ENCODE data around the gene C1orf198.
"Not testable (repeated sequence)": the region's sequence is repeated elsewhere in the genome, so short reads cannot be mapped to it uniquely, and the experiment has no call there.

The C1orf198 gene

DNA sequence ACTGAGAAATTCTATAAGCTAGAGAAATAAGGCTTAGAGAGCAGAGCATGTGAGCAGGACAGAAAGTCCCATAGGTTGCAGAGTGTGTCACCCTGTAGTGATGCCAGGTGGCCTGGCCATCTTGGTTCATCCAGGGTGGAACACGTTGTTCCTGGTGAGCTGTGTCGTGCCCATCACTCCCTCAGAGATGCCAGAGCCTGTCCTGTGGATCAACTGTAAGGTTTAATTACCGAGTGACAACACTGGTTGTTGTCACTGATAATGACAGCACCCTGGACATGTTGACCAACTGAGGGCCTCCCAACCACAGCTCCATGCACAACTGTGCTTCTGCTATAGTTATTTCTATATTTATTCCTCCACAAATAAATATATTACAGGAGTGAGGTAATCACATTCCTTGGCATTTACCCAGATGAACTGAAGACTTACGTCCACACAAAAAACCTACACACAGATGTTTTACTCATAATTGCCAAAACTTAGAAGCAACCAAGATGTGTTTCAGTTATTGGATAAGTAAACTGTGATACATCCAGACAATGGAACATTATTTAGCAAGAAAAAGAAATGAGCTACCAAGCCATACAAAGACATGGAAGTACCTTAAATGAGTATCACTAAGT is 6.2 kb downstream of the C1orf198 start:
- in situ Hi-C loops (cut with MboI; ENCODE audit: low sequenced_read_pairs): no loop called here

- in situ Hi-C loops (cut with MboI; ENCODE audit: low sequenced_read_pairs): no loop called here
These were observed 6.8 kb downstream of the C1orf198 start for GRCh38 chr1:230861489-230861888.

DNA sequence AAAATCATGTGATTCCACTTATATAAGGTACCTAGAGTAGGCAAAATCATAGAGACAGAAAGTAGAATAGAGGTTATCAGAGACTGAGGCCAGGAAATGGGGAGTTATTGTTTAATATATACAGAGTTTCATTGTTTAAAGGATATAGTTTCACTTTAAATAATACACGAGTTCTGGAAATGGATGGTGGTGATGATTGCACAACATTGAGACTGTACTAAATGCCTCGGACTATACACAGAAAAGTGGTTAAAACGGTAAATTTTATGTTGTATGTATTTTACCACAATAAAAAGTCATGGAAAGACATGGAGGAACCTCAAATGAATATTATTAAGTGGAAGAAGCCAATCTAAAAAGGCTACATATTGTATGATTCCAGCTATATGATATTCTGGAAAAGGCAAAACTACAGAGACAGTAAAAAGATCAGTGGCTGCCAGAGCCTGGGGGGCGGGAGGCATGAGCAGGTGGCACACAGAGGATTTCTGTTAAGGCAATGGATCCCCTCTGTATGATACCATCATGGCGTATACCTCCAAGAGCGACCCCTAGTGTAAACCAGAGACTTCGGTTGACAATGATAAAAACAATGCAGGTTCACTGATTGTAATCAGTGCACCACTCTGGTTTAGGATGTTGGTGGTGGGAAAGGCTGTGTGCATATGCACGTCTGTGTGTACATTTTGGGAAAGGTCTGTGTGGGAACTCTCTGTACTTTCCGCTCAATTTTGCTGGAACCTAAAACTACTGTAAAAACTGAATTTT is 7.5 kb downstream of the C1orf198 start:
- in situ Hi-C loops (cut with MboI; ENCODE audit: low sequenced_read_pairs): no loop called here

GRCh38 chr1:230858918-230859729 is 9.2 kb downstream of the C1orf198 start:
- in situ Hi-C loops (cut with MboI; ENCODE audit: low sequenced_read_pairs): no loop called here

DNA sequence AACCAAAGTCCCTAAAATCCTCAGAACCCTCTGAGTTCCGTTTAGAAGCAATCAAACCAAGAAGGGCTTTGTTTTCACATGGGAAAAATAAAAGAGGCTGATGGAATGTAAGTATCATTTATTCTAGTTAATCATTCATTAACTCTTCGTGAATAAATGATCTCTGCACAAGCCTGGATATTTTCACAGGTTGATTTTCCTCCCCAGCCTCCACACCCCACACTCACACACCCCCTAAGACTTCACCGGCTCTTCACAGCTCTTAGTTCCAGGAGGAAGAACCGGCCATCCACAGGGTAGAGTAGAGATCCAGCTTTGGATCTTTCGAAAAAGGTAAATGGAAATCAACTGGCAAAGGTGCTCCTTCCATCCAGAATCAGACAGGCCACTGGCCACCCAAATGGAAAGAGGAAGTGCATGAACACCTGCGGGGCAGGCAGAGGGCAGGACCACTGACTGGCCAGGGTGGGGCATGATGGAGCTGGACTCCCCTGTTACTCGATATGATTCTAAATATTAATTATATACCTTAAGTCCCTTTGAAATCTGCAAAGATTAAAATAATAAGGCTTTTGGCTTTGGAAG is 10.0 kb downstream of the C1orf198 start:
- in situ Hi-C loops (cut with MboI; ENCODE audit: low sequenced_read_pairs): no loop called here

GRCh38 chr1:230857822-230858221 is 10.5 kb downstream of the C1orf198 start:
- in situ Hi-C loops (cut with MboI; ENCODE audit: low sequenced_read_pairs): no loop called here

DNA sequence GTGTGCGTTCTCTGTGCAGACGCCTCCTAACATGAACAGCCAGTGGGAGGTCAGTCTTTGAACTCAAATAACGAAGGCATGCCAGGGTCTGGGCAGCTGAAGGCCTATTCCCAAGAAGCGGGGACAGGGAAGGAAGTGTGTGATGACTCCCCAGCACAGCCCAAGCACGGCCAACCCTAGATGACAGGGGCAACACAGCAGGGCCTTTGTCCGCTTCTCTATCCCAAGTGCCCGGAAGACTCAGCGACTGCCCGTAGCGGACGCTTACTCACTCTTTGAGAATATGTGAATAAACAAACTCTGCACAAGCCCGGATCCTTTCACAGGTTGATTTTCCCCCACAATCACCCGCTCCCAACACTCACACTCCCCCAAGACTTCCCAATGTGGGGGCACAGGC is 11.2 kb downstream of the C1orf198 start:
- in situ Hi-C loops (cut with MboI; ENCODE audit: low sequenced_read_pairs): no loop called here

- in situ Hi-C loops (cut with MboI; ENCODE audit: low sequenced_read_pairs): no loop called here
These were observed 12.4 kb downstream of the C1orf198 start for GRCh38 chr1:230855886-230856285.

GRCh38 chr1:230854423-230854822 is 13.9 kb downstream of the C1orf198 start:
- in situ Hi-C loops (cut with MboI; ENCODE audit: low sequenced_read_pairs): no loop called here

- in situ Hi-C loops (cut with MboI; ENCODE audit: low sequenced_read_pairs): no loop called here
These were observed 14.6 kb downstream of the C1orf198 start for GRCh38 chr1:230853731-230854130.

DNA sequence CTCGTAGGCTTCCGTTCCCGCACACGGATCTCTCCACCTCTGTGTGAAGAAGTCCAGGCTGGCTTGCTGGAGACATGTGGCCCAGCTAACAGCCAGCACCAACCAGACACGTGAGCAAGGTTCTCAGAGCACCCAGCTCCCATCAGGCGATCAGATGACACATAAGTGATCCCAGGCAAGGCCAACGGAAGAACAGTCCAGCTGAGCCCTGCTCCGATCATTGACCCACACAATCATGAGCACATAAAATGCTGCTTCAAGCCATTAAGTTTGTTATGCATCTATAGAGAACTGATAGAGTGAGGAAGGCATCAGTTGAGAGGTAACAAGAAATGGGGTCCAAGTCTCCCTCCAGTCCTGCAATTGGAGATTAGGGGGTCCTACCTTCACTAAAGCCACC is 15.4 kb downstream of the C1orf198 start:
- in situ Hi-C loops (cut with MboI; ENCODE audit: low sequenced_read_pairs): no loop called here

DNA sequence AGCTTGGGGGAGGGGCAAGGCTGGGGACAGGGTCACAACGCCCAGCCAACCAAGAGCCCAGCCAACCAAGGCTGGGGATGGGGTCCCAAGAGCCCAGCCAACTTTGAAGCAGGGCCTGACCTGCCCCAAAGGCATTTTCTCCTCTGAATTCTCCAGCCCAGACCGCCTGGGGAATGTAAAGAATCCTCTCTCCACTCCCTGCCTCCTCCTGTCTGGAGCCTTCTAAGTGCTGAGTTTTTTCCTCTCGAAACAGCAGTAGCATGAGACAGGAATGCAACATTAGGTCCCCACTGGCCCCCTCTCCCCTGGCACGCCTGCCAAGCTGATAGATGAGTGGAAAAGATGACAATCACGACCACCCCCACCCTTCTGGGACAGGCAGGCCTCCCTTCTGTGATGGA is 17.0 kb downstream of the C1orf198 start:
- in situ Hi-C loops (cut with MboI; ENCODE audit: low sequenced_read_pairs): no loop called here

DNA sequence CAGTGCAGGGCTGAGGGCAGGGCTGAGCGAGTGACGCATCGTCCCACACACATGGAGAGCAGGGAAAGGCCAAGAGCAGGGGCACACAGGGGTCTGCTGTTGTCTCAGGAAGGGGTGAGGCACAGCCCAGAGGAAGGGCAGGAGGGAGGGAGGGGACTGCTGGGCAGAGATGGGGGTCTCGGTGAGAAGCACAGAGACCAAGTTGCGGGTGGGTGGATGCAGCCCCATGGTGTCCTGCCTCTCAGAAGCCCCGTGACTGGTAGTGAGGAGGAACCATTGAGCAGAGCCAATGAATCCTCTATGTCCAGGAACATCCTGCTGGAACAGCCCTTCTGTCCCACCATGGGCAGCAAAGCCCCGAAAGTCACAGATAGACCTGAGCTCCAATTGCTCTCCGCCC is 17.8 kb downstream of the C1orf198 start:
- in situ Hi-C loops (cut with MboI; ENCODE audit: low sequenced_read_pairs): no loop called here

GRCh38 chr1:230849451-230850224 is 18.7 kb downstream of the C1orf198 start:
- in situ Hi-C loops (cut with MboI; ENCODE audit: low sequenced_read_pairs): no loop called here

- in situ Hi-C loops (cut with MboI; ENCODE audit: low sequenced_read_pairs): no loop called here
These were observed 20.1 kb downstream of the C1orf198 start for GRCh38 chr1:230848235-230848634.

GRCh38 chr1:230845184-230845583 is 23.1 kb downstream of the C1orf198 start:
- in situ Hi-C loops (cut with MboI; ENCODE audit: low sequenced_read_pairs): not testable (repeated sequence)

GRCh38 chr1:230844561-230844960 is 23.8 kb downstream of the C1orf198 start:
- in situ Hi-C loops (cut with MboI; ENCODE audit: low sequenced_read_pairs): no loop called here

DNA sequence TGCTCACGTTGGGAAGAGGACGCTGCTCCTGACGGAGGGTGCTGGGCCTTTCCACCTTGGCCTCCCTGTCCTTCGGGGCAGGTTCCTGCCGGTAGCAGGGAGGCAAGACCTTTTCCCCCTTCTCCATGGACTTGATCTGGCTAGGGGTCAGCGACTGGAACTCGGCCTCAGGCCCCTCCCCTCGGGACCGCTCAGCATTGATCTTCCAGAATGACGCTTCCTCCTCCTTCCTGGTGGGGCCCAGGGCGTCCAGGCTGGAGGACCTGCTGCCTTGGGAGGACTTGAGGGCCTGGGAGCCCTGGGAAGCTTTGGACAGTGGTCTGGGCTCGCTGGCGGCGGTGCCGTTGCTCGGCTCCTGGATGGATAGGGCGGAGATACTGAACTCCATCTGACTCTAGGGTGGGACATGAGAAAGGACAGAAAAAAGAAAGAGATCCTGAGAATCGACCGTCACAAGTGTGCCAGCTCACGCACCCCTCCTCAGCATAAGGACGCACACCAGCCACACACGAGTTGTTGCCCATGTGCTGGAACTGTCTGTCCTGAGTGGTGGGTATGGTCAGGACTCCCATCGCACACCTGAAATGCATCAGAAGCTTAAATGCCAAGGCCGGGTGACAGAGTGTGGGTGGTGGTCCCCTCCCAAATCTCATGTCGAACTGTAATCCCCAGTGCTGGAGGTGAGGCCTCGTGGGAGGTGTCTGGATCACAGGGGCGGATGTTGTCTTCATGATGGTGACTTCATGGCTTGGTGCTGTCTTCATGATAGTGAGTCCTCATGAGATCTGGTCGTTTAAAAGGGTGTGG is 24.6 kb downstream of the C1orf198 start:
- in situ Hi-C loops (cut with MboI; ENCODE audit: low sequenced_read_pairs): no loop called here

DNA sequence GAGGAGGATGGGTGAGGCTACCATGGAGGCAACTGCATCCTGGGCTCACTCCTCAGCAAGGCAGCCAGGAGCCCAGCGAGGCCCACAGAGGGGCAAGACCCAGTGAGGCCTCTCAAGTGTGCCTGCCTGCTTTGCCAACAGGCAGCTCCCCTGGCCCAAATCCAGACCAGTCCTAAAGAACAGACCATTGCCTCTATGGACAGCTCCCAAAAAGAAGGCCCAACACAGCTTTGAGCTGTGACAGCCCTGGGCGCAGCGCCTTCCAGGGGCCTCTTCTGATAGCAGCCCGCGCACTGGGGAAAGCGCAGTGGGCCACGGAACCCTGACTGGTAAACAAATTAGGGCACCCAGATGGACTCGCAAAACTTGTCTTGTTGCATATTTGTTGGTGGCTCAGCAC is 25.5 kb downstream of the C1orf198 start:
- in situ Hi-C loops (cut with MboI; ENCODE audit: low sequenced_read_pairs): no loop called here

DNA sequence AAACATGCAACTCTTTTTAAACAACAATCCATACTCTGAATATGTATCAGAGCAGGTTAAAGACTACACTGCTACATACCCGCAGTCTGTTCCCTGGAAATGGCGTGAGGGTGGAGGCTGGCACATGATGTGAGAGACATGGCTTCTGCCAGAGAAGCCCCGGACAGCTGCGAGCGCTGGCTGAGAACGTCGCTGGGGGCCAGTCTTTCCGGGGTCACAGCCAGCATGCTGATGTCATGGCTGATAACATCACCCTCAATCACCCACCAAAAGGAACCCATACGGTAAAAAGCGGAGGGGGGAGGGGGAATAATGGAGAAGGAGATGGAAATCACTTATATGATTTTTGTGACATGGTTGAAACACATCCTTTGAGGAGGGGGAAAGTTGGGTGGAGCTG is 29.1 kb downstream of the C1orf198 start:
- in situ Hi-C loops (cut with MboI; ENCODE audit: low sequenced_read_pairs): no loop called here
